Measurements from ENCODE around the gene PNMA1.

Gene PNMA1

DNA sequence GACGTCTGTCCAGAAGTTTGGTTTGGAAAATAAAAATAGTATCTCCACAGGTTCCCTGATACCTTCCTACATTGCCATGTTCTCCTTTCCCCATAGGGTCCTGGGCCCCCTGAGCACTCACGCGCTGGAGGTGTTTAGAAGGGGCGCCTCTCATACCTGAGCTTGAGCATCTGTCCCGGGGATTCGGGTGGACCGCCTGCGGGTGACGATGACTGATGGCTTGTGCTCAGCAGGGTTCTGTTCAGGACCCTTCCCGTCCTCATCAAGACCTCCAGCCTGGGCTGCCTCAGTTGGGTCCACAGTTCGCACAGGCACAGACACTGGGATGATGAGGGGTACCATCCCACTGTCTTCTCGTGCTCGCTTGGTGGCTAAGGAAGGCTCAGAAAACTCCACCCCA lies 22.7 kb upstream of the PNMA1 start:
- no peak for DNase-seq (ENCODE audit: low read depth)

DNA sequence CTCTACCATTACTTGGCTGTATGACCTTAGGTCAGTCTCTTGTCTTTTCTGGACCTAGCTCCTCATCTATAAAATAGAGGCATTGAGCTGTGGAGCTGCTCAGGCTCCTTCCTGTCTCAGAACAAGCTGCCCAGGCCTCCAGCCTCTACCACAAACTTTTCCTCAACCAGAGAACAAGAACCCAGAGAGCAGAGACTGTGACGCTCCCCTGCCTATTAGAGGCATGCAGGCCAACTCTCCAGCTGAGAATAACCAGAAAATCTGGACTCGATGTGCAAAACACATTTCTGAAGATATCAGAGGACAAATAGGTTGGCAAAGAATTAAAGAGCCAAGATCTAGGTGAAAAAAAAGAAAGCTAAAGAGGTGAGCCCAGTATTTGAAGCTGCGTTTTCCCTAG lies 17.8 kb upstream of the PNMA1 start:
- no peak for DNase-seq (ENCODE audit: low read depth)

- DNase-seq (ENCODE audit: low read depth) = no peak
Measured at GRCh38 chr14:73731111-73731510, 16.9 kb upstream of the PNMA1 start.

DNA sequence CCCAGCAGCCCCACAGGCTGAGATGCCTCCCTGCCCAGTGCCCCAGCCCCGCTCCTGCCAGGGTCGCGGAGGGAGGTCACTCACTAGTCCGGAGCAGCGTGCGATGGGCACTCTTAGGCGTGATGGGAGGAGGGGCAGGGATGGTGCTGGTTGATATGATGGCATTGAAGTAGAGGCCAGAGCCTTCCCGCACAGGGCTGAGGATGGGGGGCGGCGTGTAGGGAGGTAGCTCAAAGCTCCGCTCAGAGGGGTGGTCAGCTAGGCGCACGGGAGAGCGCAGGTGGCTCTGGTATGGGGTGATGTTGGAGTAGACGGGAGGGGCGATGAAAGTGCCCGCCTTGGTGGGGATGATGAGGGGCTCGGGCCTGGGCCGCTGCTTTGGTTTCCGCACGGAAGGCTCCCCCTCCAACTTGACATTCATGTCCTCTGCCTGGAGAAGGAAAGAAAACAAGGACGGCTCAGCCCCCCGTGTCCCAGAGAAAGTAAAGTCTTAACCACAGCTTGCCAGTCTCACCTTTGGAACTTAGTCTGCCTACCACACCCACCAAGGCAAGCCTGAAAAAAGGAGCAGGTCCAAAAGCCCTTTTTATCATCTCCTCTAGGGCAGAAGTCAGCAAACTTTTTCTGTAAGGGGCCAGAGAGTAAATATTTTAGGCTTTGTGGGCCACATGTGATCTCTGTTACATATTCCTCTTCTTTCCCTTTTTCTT lies 15.5 kb upstream of the PNMA1 start:
- DNase-seq (ENCODE audit: low read depth) = no peak

- peak; percentile 85 for DNase-seq (ENCODE audit: low read depth)
Measured at GRCh38 chr14:73728717-73729330, 14.6 kb upstream of the PNMA1 start.

DNA sequence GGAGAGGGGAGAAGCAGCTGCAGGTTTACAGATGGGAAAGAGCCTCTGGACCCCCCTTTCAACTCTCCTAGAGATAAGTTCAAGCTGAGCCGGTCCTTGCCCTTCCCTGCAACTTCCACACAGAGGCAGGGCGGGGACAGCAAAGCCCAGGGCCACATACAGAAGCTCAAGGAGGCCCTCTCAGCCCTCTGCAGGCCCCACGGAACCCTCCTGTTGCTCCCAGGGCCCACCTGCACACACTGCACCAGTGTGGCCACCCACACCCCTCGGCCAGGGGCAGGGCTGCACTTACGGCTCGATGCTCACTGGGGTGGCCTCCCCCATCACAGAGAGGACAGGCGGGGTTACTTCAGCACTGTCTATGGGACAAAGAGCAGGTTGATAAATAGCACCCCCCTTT lies 13.0 kb upstream of the PNMA1 start:
- no peak for DNase-seq (ENCODE audit: low read depth)

- no peak for DNase-seq (ENCODE audit: low read depth)
Measured at GRCh38 chr14:73726025-73726961, 12.1 kb upstream of the PNMA1 start.

DNA sequence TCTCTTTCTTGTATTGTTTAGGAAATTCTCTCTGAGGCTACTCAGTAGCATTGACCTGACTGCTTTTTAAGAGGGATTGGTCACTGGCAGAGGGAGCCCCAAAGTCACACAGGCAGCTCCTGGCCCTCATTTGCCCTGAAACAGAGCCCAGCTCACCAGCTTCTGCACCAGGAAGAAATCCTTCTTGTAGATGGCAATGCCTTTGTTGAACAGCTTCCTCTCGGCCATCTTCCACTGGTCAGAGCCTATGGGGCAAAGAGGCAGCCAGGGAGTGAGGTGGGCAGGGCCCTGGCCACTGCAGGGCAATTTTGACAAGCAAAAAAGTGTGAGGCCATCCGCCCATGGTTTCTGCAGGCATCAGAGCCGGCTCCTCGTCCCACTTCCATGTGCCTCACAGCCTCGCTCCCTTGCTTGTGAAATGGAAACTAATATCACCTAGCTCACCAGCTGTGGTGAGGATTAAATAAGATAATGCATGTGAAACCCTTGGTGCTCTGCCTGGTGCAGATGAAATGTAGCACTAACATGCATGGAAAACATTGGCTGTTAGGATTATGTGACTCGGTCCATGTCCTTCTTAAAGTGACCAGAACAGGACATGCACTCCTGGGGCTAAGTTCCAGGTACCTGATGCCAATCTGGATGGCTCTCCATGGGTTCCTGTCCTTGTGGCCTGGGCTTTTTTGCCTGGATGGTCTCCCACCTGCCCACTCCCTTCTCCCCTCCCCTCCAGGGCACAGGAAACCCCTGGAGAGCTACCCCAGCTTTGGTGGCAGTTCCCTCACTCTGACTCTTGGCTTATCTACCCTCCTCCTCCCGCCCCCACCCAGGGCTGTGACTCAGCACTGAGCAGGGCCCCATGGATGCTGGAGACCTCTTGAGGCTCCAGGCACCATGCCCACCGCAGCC lies 11.2 kb upstream of the PNMA1 start:
- DNase-seq (ENCODE audit: low read depth) = no peak

DNA sequence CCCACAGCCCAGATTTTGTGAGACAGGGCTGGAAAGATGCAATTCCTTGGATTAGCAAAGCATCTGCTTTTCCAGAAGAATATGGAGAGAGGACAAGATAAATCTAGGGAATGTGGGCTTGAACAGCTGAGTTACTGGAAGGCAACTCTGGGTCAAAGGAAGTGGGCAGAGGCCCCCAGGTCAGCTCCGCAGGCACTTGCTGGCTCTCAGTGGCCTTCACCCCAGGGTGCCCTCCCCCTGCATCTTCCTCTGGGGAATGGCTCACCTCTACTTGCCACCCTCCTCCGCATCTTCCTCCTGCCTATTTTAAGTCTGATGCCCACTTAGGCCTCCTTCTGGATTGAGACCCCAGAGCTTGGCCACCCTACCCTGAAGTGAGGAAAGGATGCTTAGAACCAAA lies 10.5 kb upstream of the PNMA1 start:
- DNase-seq (ENCODE audit: low read depth) = no peak

DNA sequence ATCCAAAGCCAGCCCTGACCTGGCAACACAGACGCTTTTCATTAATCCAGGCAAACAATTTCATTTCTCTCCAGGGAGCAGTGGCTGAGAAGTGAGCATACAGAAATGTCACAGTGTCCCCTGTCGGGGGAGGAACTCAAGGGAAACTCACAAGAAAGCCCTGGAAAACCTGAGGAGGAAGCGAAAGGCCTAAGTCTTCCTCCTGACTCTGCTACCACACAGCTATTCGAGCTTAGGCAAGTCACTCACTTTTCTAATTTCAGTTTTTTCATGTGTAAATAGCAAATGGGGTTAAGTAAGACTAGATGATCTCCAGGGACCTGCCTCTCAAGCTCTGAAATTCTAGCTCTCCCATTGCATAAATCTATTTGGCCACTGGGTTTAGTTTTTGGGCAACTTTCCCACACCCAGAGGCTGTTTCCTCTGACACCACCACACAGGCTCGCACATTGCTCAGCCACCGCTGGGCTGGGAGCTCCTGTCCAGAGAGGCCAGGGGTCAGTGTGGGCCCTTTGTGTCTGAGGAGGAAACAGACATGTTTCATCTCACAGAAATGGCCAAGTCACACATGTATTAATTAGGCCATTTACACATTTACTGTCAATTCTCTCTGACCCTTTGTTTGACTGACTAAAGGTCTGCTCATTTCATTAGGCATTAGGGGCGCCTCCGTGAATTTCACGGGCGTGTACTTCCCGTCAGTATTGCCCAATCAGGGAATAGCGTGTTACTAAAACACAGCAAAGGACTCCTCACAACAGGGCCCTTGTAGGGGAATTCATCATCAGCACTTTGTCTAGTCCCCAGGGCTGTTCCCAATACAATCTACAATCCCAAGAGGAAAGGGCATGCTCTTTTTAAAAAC lies 9.8 kb upstream of the PNMA1 start:
- DNase-seq (ENCODE audit: low read depth) = no peak

DNA sequence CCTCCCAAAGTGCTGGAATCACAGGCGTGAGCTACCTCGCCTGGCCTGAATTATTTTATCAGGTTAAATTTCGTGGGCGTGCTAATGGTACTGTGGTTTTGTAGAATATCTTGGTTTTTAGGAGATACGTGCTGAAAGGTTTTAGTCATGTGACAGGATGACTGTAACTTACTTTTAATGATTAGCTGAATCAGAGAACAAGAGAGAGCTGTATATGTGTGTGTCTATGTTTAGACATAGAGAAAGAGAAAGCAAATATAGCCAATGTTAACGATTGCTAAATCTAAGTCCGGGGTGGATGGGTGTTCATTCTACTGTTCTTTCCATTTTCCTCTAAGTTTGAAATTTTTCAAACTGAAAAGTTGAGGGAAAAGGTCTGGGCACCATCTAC lies 9.2 kb upstream of the PNMA1 start:
- DNase-seq (ENCODE audit: low read depth) = no peak

DNA sequence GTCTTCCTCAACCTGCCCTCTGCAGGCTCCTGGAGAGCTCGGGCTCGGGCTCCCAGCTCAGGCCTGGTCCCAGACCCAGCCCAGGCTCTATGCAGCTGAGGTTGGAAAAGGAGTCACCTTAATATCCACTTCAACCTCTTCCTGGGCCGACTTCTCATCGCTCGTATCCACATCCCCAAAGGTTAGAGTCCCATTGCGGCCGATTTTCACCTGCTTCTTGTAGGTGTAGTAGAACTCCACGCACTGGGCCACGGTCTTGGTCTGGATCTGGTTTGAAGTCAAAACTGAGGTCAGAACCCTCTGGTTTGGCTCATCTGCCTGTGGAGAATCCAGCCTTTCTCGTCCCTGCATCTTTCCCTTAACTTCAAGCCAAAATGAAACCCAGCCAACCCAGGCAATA lies 8.4 kb upstream of the PNMA1 start:
- DNase-seq (ENCODE audit: low read depth) = no peak

- DNase-seq (ENCODE audit: low read depth) = no peak
Measured at GRCh38 chr14:73721101-73721821, 7.1 kb upstream of the PNMA1 start.

DNA sequence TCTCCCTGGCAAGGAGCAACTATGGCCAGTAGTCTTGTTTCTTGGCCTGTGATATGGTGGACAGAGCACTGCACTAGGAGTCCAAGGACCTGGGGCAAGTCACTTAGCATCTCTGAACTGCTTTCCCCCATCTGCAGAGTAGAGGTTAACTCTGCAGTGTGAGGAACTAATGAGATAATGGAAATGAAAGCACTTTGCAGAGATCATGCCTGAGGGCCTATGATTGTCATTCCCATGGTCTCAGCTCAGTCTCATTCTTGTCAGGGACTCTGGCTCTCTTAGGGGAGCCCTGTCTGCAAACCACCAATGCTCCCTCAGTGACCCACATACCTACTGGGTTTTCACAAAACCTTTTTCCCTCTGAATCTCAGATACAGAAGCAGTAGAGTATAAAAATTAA lies 6.5 kb upstream of the PNMA1 start:
- DNase-seq (ENCODE audit: low read depth) = no peak

GRCh38 chr14:73719791-73720190 lies 5.6 kb upstream of the PNMA1 start:
- no peak for DNase-seq (ENCODE audit: low read depth)

- DNase-seq (ENCODE audit: low read depth) = no peak
Measured at GRCh38 chr14:73719361-73719760, 5.2 kb upstream of the PNMA1 start.

- no peak for DNase-seq (ENCODE audit: low read depth)
Measured at GRCh38 chr14:73718418-73719251, 4.5 kb upstream of the PNMA1 start.

DNA sequence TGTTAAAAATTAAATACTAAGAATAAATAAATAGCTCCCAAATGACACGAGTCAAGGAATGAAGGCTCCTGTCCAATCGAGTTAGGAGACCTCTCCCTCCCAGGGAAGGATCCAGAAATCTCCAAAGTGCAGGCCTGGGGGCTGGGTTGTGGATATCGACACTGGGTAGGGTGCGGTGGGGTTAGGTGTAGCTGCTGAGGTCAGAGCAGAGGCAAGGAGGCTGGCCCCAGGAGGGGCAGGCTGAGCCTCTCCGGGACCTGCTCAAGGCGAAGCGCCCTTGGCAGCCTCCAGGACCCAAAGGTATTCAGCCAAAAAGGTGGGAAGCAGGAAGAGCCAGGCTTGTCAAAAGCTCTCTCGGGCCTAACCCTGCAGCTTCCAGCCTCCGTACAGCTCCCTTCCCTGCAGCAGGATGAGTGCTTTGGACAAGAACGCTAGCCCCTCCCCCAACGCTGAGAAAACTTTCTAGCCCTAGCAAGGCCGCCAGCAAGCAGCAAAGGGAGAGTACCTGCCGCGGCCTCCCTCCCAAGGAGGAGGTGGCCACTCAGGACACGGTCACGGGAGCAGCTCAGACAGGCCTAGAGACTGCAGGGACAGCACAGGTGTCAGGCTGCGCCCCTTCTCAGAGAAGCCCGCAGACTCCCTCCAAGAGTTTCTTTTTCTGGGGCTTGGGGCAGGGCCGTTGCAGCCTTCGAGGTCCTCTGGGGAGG lies 3.7 kb upstream of the PNMA1 start:
- no peak for DNase-seq (ENCODE audit: low read depth)

DNA sequence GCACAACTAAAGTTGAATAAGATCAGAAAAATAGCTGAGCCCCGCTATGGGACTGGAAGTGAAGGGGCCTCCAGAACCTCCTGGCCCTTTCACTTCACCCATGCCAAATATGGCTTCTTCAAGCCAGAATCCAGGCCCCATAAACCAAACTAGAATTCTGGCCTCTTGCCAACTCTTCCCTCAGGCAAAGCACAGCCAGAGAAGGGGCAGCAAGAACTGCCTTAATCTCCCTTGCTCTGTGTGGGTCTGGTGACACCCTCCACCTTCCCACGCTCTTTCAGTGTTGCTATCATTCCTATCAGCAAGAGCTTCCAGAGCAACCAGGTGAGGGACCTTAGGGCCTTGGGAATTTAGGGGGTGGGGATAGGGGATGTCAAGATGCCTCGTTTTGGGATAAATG lies 3.1 kb upstream of the PNMA1 start:
- DNase-seq (ENCODE audit: low read depth) = no peak
